Activated naive CD8-positive, alpha-beta T cell (primary cell): ENCODE results near the gene CMTM5.
"Not testable (repeated sequence)": the region's sequence is repeated elsewhere in the genome, so short reads cannot be mapped to it uniquely, and the experiment has no call there.

Experiments
- H3K27ac Mint-ChIP-seq: one replicate; pipeline ENCODE4 v1.8.0; 2021; ENCODE audit warnings: mixed read lengths
- H3K27me3 Mint-ChIP-seq: one replicate; pipeline ENCODE4 v1.8.0; 2021; ENCODE audit warnings: mixed read lengths
- H3K36me3 Mint-ChIP-seq: one replicate; pipeline ENCODE4 v1.8.0; 2021; ENCODE audit warnings: mixed read lengths
- H3K4me1 Mint-ChIP-seq: one replicate; pipeline ENCODE4 v1.8.0; 2021; ENCODE audit warnings: low read depth, mixed read lengths
- H3K4me3 Mint-ChIP-seq: one replicate; pipeline ENCODE4 v1.8.0; 2021; ENCODE audit warnings: mild to moderate bottlenecking, mixed read lengths
- H3K9me3 Mint-ChIP-seq: one replicate; pipeline ENCODE4 v1.8.0; 2021; ENCODE audit warnings: low read depth, mixed read lengths

Gene CMTM5

DNA sequence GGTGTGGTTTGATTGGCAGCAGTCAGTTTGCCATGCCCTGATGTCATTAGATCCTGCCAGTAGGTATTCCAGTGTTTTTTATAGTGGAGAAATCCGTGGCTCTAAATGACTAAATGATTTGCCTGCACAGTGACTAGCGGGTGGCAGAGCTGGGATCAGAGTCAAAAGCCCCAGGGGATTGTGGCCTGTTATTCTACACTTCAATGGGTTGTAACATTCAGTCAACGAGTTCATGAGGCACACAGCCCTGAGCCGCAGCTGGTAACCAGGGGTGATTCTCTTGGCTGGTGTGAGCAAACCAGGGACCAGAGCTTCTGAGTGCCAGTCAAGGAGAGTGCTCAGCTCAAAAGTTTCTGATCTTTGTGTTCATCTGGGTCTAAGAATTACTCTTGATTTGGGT, 29.4 kb downstream of the CMTM5 start:
- Mint-ChIP-seq H3K27me3 (peaks cover 1% of the 10 kb centered on the region), H3K4me1 (no peaks in the 10 kb centered on the region), H3K27ac (no peak overlapping the region), H3K9me3 (no peaks in the 10 kb centered on the region), H3K36me3 (no peaks in the 10 kb centered on the region), H3K4me3 (no peak overlapping the region)

DNA sequence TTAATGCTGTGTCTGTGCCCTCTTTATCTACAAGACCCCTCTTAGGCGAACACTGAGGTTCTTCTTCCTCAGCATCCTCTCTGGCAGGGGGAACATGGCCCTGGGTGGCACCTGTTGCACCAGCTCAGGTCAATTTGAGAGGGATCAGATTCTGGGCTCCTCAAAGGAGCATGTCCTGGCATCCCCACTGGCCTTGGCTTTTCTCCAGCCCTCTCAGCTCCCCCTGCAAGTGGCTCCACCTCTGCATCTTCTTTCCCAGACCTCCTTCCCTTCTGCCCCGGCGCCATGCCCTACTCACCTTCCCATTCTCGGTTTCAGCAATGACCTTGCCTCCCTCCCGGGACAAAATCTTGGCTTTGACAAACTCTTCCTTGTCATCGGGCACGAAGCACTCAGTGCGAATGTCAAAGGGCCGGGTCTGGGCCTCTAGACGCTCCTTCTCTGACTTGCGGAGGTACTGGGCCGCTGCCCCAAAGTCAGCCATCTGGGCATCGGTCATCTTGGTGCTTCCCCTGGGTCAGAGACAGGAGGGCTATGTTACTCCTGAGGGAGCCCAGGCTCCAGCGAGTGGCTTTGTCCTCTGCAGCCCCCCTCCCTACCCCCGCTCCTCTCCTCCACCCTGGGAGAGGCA, 30.0 kb downstream of the CMTM5 start:
- H3K4me3 Mint-ChIP-seq: no peak overlapping the region
- no peaks in the 10 kb centered on the region for H3K36me3 Mint-ChIP-seq
- no peak overlapping the region for H3K27ac Mint-ChIP-seq
- H3K9me3 Mint-ChIP-seq: no peaks in the 10 kb centered on the region
- H3K27me3 Mint-ChIP-seq: peaks cover 1% of the 10 kb centered on the region
- no peaks in the 10 kb centered on the region for H3K4me1 Mint-ChIP-seq

DNA sequence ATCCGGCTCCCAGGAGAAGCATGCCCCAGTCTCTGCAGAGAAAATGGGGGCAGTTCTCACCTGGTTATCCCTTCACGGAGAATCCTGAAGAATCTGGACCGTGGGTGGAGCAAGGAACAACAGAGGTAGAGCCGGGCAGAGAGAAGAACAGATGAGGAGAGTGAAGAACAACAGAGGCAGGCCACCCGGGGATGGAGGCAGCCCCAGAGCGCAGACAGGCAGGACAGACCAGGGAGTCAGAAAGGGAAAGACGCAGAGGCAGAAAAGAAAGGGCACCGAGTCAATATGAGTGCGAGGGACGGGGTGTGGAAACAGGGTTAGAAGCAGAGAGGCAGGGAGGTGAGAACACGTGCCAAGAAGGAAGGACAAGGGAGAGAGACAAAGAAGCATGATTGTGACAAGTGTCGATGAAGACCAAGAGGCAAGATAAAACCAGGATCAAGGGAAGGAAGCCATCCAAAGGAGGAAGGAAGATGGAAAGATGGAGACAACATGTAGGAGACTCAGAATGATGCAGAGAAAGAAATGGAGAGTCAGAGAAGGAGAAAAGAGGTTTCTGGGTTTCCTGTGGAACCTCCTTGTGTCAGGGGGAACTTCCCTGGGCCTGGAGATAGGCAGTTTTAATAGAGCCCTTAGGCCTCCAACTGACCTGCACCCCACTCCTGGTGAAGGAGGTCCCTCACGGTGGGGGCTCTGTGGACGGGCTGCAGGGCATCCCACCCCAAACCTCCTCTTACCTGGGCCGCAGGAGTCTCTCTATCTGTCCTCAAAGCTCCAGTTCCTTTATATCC, 30.9 kb downstream of the CMTM5 start, which contains the start of gene MYH6:
Gene MYH6 (minus strand): TSS at position 758 of the 791 bp plus-strand sequence. CDS start 1,050 bp downstream, outside the sequence.
- no peak within 1 kb of the TSS for H3K4me3 Mint-ChIP-seq
- no peaks in the 10 kb centered on the region for H3K36me3 Mint-ChIP-seq
- no peaks in the 10 kb centered on the region for H3K9me3 Mint-ChIP-seq
- peaks cover 1% of the 10 kb centered on the region for H3K27me3 Mint-ChIP-seq
- H3K27ac Mint-ChIP-seq: no peak within 1 kb of the TSS
- no peaks in the 10 kb centered on the region for H3K4me1 Mint-ChIP-seq

DNA sequence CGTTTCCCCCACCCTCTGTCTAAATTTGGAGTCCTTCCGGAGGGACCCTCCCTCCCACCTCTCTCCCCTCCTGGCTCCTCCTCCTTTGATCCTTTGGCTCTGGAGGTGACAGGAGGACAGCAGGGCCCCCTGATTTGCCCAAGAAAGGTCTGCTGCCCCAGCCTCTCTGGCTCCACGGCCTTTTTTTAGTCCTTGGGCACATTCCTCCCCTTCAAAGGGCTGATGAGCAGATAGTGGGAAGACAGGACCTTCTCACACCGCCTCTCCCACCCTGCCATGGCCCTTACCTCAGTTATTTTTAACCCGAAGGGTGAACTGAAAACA, 31.4 kb downstream of the CMTM5 start:
- Mint-ChIP-seq H3K4me3 (no peak overlapping the region), H3K9me3 (no peaks in the 10 kb centered on the region), H3K36me3 (no peaks in the 10 kb centered on the region), H3K27ac (no peak overlapping the region), H3K27me3 (peaks cover 1% of the 10 kb centered on the region), H3K4me1 (no peaks in the 10 kb centered on the region)

DNA sequence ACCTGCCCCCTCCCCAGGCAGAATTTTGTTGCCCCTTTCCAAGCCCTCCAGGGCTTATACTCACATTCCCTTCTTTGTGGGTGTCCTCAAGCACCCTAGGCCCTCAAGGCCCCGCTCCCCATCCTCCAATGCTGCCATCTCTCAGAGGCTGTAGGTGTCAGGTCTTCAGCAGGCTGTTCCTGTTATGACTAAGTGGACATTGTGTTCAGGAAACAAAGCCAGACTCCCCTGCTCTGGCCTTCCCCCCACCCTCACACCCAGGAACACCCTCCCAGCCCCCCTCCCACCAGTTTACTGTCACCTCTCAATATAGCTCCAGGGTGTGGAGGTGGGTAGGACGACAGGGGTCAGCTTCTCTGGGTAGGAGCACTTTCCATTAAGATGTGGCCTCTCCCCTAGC, 32.6 kb downstream of the CMTM5 start:
- Mint-ChIP-seq H3K36me3 (no peaks in the 10 kb centered on the region), H3K27ac (no peak overlapping the region), H3K27me3 (peaks cover 1% of the 10 kb centered on the region), H3K4me3 (no peak overlapping the region), H3K4me1 (no peaks in the 10 kb centered on the region), H3K9me3 (no peaks in the 10 kb centered on the region)

DNA sequence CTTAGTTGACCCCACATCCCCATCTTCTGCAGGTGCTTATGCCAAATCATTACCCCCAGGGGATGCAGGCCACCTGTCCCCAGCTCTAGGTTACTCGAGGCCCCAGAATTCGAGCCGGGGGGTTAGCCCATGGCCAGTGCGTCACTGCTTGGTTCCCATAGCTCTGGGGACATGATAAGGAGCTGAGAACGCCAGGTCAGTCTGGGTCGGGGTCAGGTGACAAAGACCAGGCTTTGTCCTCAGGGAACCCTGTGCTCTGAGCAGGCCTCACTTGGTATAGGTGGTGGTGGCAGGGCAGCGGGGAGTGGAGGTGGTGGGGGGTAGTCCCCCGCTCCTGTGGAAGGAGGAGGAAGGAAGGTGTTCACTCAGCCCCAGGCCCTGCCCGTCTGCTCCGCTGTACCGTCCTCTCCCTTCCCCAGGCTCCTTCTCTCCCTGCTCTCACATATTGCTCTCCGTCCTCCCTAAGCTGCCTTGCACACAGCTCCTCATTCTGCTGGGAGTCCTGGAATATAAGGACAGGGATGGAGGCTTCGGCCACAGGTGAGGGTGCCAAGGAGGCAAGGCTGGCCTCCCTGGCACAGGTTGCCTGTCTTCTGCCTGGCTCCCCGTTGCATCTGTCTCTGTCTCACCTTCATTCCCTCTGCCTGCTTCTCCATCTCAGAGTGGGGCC, 33.3 kb downstream of the CMTM5 start:
- no peaks in the 10 kb centered on the region for H3K4me1 Mint-ChIP-seq
- H3K9me3 Mint-ChIP-seq: no peaks in the 10 kb centered on the region
- no peaks in the 10 kb centered on the region for H3K36me3 Mint-ChIP-seq
- peaks cover 1% of the 10 kb centered on the region for H3K27me3 Mint-ChIP-seq
- no peak overlapping the region for H3K27ac Mint-ChIP-seq
- H3K4me3 Mint-ChIP-seq: no peak overlapping the region

DNA sequence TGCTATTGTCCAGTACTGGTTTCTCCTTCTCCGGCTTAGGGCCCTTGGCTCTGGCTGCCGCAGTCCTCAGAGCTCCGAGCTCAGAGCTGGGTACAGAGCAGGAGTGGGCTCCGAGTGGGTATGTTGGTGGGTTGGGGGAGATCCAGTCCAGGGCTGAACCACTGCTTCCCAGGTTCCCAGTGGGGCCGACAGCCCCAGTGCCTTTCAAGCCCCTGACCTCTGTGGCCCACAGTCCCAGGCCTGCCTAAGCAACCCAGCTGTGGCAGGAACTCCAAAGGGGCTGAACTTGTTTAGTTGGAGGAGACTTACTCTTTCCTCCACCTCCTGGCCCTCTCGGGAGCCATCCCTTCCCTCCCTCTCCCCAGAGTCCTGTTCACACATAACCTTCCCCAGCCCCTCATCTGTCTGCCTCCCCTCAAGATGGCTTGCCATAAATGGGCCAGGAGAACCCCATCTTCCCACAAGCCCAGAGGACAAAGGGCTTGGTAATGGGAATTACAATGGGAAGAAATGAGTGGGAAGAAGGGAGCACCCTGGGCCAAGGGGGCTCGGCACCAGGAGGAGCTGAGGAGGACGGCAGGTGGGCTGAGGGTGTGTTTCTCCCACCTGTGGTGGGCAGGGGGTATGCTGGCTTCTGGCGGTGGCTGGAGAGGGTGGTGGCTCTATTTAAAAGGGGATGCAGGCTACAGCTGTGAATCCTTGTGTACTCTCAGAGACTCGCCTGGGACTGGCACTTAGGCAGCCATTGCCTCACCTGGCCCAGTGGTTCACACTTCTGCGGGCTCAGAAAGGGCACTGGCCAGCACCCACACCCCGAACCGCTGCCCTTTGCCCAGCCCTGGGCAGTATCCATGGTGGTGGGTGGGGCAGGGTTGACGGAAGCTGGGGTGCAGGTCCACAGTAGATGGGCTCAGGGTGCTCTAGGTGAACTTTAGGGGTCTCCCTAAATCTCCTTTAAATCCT, 35.0 kb downstream of the CMTM5 start:
- H3K27me3 Mint-ChIP-seq: peaks cover under 1% of the 10 kb centered on the region
- no peak overlapping the region for H3K27ac Mint-ChIP-seq
- no peaks in the 10 kb centered on the region for H3K4me1 Mint-ChIP-seq
- H3K36me3 Mint-ChIP-seq: no peaks in the 10 kb centered on the region
- H3K9me3 Mint-ChIP-seq: no peaks in the 10 kb centered on the region
- H3K4me3 Mint-ChIP-seq: no peak overlapping the region

DNA sequence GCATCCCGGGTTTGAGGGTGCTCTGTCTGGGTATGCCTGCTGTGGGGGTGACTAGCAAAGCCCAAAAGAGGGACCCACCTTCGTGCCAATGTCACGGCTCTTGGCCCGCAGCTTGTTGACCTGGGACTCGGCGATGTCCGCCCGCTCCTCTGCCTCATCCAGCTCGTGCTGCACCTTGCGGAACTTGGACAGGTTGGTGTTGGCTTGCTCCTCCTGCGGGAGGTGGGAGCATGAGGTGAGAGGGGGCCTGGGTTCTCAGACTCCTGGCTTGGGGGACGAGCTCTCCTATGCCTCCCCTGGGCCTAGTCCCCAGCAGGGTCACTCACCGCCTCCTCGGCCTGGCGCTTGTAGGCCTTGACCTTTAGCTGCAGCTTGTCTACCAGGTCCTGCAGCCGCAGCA, 36.8 kb downstream of the CMTM5 start:
- Mint-ChIP-seq H3K4me3 (no peak overlapping the region), H3K27me3 (peaks cover 1% of the 10 kb centered on the region)

DNA sequence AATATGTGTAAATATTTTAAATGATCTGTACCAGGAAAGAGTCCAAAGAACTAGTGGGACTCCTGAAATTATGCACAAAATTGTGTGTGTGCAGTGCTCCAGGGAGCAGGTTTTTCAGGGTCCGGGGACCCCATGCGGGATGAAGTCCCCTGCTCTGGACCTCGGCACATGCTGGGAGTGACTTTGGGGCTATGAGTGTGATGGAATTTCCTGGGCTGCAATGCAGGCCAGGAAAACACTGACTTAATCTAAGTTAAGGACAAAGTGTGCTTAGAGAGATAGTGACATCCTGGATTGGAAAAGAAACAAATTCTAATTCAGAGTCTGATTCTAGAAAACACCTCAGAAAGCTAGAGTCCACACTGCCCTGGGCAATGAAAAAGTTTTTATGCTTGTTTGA, 37.4 kb downstream of the CMTM5 start:
- peaks cover 1% of the 10 kb centered on the region for H3K27me3 Mint-ChIP-seq

More for the DNA sequence above, 36.8 kb downstream of the CMTM5 start:
- Mint-ChIP-seq H3K36me3 (no peaks in the 10 kb centered on the region), H3K27ac (no peak overlapping the region), H3K4me1 (no peaks in the 10 kb centered on the region), H3K9me3 (no peaks in the 10 kb centered on the region)

DNA sequence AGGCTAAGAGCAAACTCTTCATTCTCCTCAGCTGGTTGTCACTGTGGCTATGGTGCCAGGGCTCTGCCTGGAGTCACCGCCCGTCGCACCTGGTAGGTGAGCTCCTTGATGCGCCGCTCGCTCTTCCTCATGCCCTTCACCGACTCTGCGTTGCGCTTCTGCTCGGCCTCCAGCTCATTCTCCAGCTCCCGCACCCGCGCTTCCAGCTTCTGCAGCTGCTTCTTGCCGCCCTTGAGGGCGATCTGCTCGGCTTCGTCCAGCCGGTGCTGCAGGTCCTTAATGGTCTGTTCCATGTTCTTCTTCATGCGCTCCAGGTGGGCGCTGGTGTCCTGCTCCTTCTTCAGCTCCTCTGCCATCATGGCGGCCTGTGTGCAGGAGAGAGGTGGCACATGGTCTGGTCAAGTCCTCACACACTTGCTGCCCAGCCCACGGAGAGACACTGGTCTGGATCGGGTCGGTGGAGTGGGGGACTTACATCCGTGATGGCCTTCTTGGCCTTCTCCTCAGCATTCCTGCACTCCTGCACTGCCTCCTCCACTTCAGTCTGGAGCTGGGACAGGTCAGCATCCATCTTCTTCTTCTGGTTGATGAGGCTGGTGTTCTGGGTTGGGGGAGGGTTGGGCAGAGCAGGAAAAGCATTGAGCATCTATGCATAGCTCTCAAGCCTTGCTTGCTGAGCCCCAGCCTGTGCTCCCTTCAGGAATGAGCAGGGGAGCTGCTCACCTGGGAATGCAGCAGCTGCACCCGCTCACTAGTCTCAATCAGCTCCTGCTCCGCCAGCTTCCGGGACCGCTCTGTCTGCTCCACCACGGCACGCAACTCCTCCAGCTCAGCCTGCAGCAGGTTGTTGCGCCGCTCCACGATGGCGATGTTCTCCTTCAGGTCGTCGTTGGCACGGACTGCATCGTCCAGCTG, 38.3 kb downstream of the CMTM5 start:
- H3K27me3 Mint-ChIP-seq: peaks cover 1% of the 10 kb centered on the region
- H3K9me3 Mint-ChIP-seq: no peaks in the 10 kb centered on the region
- no peak overlapping the region for H3K27ac Mint-ChIP-seq

More for the DNA sequence above, 37.4 kb downstream of the CMTM5 start:
- H3K4me1 Mint-ChIP-seq: no peaks in the 10 kb centered on the region
- no peaks in the 10 kb centered on the region for H3K36me3 Mint-ChIP-seq
- no peak overlapping the region for H3K4me3 Mint-ChIP-seq
- no peak overlapping the region for H3K27ac Mint-ChIP-seq
- no peaks in the 10 kb centered on the region for H3K9me3 Mint-ChIP-seq

DNA sequence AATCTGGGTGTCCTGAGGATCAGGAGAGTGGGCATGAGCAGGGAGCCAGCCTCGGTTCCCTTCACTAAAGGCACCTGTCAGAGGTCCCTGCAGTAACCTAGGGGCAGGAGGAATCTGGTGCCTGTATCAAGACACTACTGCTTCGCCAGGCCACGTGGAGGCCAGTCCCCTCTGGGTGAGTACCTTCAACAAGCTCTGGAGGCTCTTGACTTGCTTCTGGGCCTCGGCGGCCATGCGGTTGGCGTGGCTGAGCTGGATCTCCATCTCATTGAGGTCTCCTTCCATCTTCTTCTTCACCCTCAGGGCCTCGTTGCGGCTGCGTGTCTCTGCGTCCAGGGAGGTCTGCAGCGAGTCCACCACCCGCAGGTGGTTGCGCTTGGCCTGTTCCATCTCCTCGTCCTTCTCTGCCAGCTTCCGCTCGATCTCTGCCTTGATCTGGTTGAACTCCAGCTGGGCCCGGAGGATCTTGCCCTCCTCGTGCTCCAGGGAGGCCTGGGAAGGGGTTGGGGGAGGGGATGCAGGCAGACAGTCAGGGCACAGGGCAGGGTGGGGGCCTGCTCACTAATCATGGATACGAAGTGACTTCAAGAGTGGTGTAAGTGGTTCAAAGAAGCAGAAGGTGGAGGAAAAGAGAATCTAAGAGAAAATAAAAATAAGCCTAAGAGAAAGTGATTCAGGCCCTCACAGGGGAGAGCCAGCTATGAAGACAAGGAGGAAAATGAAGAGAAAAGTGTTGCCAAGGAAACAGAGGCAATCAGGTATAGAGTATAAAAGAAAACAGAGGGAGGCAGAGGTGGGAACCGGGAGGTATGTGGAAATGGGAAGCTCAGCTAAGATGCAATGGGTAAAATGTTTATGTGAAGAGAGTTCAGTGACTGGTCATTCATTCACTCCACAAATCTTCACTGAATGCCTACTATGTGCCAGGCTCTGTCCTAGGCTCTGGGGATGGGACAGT, 39.3 kb downstream of the CMTM5 start:
- H3K4me3 Mint-ChIP-seq: no peak overlapping the region
- H3K9me3 Mint-ChIP-seq: no peaks in the 10 kb centered on the region
- H3K27ac Mint-ChIP-seq: no peak overlapping the region
- peaks cover 1% of the 10 kb centered on the region for H3K27me3 Mint-ChIP-seq
- no peaks in the 10 kb centered on the region for H3K36me3 Mint-ChIP-seq
- no peaks in the 10 kb centered on the region for H3K4me1 Mint-ChIP-seq

More for the DNA sequence above, 38.3 kb downstream of the CMTM5 start:
- Mint-ChIP-seq H3K36me3 (no peaks in the 10 kb centered on the region), H3K4me1 (no peaks in the 10 kb centered on the region), H3K4me3 (no peak overlapping the region)

DNA sequence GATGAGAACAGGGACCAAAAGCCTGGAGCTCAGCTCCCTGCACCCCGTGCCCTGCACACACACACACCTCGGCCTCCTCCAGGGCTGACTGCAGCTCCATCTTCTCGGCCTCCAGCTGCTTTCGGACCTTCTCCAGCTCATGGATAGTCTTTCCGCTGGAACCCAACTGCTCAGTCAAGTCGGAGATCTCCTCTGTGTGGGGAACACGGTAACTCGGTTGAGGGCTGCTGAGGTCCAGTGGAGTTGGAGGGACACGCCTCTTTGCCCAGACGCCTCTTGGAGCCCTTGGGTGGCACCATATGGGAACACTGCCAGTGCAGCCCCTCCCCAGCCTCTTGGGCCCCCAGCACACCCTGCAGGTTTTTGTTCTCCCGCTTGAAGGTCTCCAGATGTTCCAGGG, 40.0 kb downstream of the CMTM5 start:
- Mint-ChIP-seq H3K4me3 (no peak overlapping the region), H3K36me3 (no peaks in the 10 kb centered on the region), H3K4me1 (no peaks in the 10 kb centered on the region), H3K9me3 (no peaks in the 10 kb centered on the region), H3K27me3 (peaks cover 1% of the 10 kb centered on the region), H3K27ac (no peak overlapping the region)

DNA sequence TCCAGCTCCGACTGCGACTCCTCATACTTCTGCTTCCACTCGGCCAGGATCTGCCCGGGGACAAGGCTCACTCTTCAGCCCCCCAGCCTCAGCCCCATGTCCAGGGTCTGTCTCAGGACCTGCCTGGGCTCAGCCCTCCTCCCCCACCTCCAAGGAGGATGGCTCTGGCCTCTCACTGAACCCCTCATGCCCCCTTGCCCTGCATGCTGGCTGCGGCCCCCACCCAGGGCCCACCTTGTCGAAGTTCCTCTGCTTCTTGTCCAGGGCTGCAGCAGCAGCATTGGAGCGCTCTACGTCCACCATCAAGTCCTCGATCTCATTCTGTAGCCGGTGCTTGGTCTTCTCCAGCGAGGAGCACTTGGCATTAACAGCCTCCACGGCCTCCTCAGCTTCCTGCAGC, 40.4 kb downstream of the CMTM5 start:
- not testable (repeated sequence) for H3K9me3 Mint-ChIP-seq, H3K36me3 Mint-ChIP-seq, H3K4me3 Mint-ChIP-seq, H3K27me3 Mint-ChIP-seq, H3K4me1 Mint-ChIP-seq, H3K27ac Mint-ChIP-seq
